HUDEP-2 (cell line): ENCODE measurements around the gene DNAJC5G.
"Not testable (repeated sequence)": the region's sequence is repeated elsewhere in the genome, so short reads cannot be mapped to it uniquely, and the experiment has no call there.

ENCODE experiments used
- DNase-seq, 76 experiments: peaks; one replicate each; lab custom pipeline; 2025; ENCODE audit not compliant: unreplicated experiment in 76 of 76; lab: John Stamatoyannopoulos, UW

Gene DNAJC5G

DNA sequence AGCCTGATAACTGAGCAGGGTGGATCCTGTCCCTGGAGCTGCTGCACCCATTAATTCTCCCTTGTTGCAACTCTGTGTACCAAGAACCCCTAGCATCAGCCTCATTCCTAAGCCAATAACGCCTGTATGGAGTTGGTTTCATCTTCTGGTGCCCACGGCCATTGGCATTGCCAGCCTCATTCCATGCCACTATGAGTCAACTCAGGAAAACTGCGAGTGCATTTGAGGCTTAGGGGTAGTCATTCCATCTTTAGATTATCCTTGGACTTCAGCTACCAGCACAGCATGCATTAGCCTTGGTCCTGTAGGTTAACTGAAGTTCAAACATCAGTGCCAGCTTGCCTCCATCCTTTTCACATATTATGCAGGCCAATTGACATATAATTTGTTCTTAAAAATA is 5.6 kb downstream of the DNAJC5G start:
- no peak for DNase-seq

DNA sequence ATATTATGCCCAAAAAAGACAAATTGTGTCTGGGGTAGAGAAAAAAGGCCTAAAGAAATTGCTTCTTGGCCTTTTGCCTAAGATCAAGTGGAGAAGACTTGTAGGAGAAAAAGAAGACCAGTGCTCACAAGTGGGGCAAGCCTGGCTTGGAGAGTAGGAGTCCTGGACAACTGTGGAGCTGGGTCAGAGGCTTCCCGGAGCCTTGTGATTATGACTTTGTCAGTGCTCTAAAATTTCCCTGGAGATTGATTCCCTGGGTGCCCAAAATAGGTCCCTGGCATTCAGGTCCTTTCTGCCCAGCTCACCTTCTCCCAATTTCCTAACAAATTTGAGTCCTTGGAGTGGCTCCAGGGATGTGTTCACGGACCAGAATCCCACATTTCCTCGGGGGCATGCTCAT is 6.2 kb downstream of the DNAJC5G start:
- DNase-seq = no peak

DNA sequence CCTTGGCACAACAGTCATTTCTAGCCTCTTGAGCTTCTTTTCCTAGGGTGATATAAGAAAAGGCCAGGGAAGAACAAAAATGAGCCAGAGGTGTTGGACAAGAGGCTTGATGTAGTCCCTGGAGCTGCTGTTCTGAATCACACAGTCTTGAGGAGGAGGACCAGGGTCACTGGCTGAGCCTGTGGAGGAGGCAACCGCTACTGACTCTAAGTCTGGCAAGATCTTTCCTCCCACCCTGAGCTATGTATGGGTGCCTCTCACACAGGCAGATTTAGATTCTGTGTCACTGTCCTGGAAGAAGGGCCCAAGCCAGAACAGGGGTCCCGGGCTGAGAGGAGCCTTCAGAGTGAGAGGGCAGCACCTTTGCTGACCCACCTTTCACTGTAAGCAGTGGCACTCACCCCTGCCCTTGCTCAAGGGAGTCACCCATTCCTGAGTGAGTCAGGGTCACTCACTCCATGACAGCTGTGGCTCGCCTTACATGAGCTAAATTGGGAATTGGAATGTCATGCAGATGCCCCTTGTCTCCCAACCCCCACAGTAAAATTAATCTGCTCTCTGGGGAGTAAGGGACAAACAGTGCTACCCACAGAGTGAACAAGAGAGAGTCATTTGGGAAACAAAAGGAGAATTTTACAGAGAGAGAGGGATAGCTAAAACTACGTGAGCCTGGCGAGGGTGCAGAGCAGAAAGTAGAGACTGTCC is 6.8 kb downstream of the DNAJC5G start, which contains the start of gene TRIM54:
TSS of gene TRIM54 (plus strand) at position 575 of the 705 bp plus-strand sequence. CDS start 303 bp downstream, outside the sequence.
- no peak for DNase-seq

DNA sequence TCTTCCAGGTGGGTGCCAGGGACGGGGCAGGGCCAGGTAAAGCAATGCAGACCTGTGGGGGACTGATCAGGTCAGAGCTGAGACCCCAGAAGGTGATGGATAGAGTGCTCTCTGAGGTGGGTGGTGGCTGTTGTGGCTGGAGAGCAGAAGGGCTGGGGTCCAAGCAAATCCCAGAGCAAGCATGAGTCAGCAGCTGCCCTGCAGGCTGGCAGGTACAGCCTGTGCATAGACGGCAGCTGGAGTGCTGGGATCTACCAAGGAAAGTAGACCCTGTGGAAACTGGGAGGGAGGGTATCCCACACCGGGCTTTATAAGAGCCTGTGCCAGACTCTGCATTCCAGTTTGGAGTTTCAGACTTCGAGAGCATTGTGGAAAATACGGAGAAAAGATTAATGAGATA is 7.7 kb downstream of the DNAJC5G start:
- DNase-seq = no peak

DNA sequence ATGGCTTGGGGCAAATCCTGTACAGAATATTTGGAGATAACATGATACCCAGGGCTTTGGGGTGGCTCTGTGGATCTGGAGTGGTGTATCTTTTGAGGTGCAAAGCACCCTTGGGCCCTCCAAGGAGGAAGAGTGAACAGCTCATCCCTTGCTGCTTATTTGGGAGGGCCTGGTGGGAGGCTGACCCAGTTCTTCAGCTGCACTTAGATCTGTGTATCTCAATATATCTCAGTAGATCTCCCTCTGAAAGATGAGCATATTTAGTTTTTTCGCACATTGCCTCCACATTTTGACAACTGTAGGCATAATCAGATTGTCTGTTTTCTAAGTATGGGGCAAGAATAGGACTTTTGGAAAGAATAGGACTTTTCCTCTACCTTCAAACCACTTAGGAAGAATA is 9.8 kb downstream of the DNAJC5G start:
- no peak for DNase-seq

DNA sequence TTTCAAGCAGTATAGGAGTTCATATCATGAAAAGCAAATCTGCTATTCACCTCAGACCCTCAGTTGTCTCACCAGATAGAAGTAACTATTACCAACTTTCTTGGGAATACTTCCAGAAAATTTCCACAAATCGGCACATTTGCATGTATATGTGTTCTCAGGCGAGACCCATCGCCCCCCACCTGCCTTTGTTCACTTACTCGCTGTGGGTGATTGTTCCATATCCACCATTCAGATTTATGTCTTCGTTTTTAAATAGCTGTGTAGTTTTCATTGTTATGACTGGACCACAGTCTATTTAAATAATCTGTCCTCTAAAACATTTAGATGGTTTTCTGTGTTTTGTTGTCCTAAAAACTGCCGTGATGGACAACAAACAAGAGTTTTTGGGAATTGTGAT is 10.2 kb downstream of the DNAJC5G start:
- DNase-seq = no peak

DNA sequence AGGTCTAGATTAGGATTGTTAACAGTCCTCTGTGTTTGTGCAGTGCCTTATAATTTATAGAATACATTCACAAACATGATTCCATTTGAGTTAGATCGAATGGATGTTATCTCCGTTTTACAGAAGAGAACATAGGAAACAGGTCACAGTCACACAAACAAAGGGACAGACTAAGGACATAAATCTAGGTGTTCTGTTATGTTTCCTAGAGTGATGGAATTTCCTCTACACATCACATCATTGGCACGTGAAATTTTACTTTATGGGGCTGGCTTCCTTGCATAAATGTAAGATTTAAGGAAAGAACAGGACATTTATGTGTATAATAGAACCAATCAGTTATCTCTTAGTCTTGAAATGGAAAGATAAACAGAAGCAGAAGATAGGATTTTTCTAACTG is 13.4 kb downstream of the DNAJC5G start:
- no peak for DNase-seq

DNA sequence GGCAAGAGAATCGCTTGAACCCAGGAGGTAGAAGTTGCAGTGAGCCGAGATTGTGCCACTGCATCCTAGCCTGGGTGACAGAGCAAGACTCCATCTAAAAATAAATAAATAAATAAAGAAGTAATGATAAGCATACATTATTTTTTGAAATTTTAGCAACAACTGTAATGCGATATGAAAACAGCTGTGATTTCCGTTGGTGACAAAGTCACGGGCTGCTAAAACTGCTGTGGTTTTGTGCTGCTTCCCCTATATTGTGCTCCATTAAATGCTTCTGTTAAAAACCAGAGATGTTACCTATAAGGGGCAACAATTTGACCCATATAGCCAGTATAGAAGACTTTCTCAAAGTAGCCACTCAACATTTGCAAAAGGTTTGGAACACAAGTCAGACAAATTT is 15.3 kb downstream of the DNAJC5G start:
- DNase-seq = no peak

DNA sequence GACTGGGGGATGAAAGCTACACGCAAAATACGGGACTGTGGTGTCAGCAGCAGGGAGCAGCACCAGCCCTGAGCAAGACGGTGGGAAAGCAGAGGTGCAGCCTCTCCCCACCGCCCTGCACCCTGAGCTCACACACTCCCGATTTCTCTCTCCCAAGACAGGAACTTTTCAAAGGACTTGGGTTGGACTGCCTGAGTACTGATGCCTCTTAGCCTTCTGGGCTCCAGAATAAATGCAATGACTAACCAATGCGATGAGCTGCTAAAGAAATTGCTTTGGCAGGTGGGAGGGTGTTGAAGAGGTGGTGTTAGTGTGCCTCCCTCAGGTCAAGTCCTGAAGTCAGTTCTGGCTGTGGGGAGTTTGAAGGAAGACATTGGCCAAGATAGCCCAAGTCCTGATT is 16.6 kb downstream of the DNAJC5G start:
- DNase-seq = peak in 4 of 76 experiments; percentile 3 to 22 (median 4)

DNA sequence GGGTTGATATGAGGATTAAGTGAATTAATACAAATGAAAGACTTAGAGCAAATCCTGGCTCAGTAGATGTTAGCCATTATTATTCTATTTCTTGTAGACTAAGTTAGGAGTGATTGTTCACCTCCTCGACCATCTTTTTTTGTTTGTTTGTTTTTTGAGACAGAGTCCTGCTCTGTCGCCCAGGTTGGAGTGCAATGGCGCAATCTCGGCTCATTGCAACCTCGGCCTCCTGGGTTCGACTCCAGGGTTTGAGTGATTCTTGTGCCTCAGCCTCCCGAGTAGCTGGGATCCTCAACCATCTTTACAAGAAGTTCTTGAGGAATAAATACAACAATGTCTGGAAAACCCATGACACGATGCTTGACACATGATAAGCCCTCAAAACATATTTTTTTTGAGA is 19.7 kb downstream of the DNAJC5G start:
- no peak for DNase-seq

DNA sequence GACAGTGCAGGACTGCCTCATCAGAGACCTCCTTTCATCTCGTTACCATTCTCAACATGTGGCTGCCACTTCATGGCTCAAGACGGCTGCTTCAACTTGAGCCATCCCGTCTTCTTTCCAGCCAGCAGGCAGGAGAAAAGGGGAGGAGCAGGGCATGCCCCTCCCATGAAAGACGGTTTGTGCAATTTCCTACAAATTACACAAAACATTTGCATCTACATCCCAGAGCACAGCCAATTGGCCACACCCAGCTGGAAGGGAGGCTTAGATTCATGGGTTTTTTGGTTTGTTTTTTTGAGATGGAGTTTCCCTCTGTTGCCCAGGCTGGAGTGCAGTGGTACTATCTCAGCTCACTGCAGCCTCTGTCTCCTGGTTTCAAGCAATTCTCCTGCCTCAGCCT is 21.2 kb downstream of the DNAJC5G start:
- no peak for DNase-seq

DNA sequence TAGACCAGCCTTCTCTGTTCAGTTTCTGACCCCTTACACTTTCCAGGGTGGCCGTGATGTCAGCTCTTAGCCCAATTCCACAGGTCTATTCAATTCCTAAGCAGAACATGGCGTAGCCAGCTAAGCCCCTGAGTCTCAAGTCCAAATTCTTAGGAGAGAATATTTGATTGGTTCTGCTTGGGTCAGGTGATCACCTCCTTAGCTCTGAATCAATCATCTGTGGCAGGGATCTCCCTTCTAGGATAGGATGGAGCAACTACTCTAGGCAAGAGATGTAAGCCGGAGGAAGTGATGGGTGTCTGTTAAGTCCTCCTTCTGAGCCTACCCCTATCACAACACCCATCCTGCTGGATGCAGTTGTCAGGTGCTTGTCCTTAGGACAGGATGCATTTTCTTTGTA is 22.0 kb downstream of the DNAJC5G start:
- no peak for DNase-seq

DNA sequence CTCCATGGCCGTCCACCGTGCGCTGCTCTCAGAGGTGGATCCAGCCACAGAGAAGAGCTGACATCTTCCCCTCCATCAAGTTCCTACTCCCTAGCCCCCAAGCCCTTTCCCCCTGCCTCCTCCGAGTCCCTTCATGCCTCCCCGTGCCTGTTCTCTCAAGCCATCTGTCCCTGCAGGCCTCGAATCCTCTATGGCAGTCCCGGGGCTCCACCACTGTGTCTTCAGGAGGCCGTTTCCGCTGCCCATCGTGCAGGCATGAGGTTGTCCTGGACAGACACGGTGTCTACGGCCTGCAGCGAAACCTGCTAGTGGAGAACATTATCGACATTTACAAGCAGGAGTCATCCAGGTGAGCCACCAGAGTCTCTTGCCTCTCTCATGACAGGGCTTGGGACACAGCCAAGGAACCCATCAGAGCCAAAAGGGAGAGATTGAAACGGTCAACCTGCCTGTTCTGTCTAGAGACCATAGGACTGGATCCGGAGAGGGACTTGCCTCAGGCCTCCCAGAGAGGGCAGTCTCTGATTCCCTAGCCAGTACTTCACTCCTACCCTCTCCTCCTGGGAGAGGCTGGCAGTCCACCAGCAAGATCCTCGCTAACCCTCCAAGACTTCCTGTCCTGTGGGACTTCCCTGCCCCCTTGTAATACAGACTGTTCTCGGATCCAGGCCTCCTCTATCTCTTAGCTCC is 23.3 kb downstream of the DNAJC5G start:
- no peak for DNase-seq

DNA sequence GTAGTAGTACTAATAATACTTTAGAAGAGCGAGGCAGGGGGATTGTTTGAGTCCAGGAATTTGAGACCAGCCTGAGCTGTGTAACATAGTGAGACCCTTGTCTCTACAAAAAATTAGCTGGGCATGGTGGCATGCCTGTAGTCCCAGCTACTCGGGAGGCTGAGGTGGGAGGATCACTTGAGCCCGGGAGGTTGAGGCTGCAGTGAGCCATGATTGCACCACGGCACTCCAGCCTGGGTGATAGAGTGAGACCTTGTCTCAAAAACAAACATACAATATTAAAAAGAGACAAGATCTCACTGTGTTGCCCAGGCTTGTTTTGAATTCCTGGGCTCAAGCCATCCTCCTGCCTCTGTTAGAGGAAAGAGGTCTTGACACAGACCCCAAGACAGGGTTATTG is 25.4 kb downstream of the DNAJC5G start:
- DNase-seq = not testable (repeated sequence)

DNA sequence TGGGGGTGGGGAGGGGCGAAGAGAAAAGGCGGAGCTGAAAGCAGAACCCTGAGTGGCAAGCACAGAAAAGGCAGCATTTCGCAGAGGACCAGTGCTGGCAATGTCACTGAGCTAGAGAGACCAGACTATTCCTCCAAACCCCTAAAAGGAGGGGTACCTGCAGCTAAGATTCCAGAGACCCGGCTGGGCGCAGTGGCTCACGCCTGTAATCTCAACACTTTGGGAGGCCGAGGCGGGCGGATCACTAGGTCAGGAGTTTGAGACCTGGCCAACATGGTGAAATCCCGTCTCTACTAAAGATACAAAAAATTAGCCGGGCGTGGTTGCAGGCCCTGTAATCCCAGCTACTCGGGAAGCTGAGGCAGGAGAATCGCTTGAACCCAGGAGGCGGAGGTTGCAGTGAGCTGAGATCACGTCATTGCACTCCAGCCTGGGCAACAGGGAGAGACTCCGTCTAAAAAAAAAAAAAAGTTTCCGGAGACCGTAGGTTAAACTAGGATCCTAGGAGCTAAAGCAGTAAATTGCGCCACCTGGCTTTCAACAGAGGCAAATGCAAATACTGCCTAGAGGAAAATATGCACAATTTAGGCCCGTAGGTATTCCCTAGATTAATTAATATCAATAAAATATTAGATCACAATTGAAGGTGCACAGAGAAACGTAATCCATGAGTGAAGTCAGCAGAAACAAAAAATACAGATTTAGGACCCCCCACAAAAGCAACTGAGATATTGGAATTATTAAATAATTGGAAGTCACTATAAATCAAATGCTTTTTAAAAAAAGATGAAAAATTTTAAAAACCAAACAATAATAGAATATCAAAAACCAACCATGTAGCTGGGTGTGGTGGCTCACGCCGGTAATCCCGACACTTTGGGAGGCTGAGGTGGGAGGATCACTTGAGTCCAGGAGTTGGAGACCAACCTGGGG is 28.1 kb downstream of the DNAJC5G start:
- DNase-seq = peak in 38 of 76 experiments; percentile 7 to 65 (median 42)

DNA sequence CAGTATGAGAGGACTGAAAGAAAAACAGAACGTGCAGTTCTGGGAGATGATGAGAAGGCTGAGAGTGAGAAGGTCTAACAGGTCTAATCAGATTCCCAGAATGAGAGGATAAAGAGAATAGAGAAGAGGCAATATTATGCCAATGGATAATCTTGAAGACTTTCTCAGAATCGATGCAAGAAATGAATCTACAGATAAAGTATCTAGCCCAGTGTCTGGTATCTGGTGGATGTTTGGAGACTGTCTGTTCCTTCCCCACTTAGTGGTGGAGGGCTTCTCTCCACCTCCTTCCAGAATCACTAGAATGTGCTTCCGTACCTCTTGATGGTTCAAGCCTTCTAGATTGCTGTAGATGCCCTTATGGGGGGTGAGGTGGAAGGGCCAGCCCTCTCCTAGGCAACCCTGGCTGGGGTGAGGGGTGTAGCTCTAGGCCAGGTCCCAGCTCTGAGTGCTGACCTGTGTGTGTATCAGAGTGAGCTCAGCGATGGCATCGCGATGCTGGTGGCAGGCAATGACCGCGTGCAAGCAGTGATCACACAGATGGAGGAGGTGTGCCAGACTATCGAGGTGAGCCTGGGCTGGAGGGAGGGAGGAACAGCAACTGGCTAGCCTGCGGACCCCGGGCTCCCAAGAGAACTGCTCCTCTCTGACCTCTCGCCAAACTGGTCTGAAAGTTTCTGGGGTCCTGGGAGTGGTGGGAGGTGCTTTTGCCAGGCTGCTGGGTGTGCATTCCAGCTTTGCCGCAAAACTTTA is 29.4 kb downstream of the DNAJC5G start:
- no peak for DNase-seq

DNA sequence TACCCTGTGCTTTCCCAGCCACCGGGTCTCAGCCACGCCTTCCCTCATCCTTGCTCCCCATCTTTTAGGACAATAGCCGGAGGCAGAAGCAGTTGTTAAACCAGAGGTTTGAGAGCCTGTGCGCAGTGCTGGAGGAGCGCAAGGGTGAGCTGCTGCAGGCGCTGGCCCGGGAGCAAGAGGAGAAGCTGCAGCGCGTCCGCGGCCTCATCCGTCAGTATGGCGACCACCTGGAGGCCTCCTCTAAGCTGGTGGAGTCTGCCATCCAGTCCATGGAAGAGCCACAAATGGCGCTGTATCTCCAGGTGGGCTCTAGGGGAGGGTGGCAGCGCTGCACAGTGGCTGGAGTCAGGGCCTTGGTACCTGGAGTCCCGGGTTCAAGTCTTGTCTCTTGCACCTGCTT is 30.3 kb downstream of the DNAJC5G start:
- DNase-seq = no peak

DNA sequence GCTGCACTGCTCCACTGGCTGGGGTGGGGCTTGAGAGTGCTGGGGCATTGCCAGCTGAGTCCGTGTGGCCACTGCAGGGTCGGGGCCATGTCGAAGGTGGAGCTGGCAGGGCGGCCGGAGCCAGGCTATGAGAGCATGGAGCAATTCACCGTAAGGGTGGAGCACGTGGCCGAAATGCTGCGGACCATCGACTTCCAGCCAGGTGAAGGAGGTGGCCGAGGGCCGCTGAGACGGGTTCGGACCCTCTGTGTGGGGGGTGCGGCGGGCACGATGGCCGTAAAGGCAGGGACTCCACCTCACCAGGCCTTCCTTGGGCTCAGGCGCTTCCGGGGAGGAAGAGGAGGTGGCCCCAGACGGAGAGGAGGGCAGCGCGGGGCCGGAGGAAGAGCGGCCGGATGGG is 30.9 kb downstream of the DNAJC5G start:
- DNase-seq = no peak

DNA sequence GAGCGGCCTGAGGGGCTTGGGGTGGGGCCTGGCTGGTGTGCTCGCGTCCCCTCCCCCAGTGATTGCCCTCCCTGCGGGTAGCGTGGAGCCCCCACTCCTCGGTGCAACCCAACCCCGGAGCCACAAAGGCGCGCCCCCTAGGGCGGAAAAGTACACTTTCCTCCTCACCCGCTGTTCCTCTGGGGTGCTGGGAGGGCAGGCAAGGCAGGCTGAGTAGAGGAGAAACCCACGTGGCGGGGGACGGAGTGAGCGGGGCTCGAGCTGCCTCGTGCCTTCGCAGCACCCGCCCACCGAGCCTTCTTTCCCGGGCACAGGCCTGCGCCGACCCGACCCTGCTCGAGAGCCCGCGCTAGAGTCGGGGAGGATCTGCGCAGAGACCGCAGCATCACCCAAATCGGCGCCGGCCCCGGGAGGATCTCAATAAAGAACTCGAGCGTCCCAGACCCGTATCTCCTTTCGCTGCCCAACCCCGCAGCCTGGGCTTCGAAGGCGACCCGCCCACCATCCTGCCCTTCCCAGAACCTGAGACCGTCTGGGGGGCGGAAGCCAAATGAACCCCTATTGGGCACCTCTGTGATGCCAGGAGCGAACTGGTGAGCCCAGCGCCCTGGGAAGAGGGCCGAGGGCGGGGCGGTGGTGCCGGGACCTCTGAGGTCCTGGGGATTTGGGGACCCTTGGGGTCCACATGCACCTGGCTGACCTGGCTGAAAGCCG is 31.5 kb downstream of the DNAJC5G start:
- DNase-seq = no peak

DNA sequence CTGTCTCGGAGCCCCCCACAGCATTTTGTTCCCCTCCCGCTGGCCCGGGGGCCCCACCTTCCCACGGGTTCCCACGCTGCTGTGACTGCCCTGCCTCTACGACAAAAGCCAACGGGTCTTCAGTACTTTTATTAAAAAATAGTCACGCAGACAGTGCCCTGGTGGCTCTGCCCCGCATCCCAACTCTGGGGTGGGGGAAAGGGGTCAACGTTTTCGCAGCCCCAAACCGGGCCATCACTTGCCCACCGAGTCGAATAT is 32.0 kb downstream of the DNAJC5G start:
- no peak for DNase-seq
